OCI-LY7 (cell line): ENCODE data around the gene SNAP47. TPM values are rescaled to one million over a fixed set of nuclear protein-coding genes. Genes with fewer than 3 reads are reported as not detected.

Source experiments
- BruUV-seq: library from RNA; stranded (reverse); fragments of 400-500 nt; replicated peaks from 2 replicates; lab custom pipeline; 2021; lab: Mats Ljungman, UMichigan
- CTCF ChIA-PET: fragments of 300-600 bp; sonication (Branson Sonifier 250); formaldehyde crosslinking; loops from one replicate; lab custom pipeline; 2022; ENCODE audit warnings: antibody characterized with exemption; ENCODE audit not compliant: unreplicated experiment; lab: Charles Lee
- POLR2A ChIA-PET: fragments of 300-600 bp; sonication (Branson Sonifier 250); formaldehyde crosslinking; loops from one replicate; lab custom pipeline; 2022; ENCODE audit warnings: antibody characterized with exemption; lab: Charles Lee
- DNase-seq: peaks from one replicate; pipeline ENCODE4 v3.0.0-alpha.2; 2015; ENCODE audit warnings: low spot score
- H2AFZ ChIP-seq: fragments of 200-600 bp; sonication (generic), shearing (Covaris generic); 2 replicates; pipeline ENCODE4 v1.6.1; 2014; ENCODE audit warnings: mild to moderate bottlenecking, antibody characterized with exemption, low read length, moderate library complexity
- H3K27ac ChIP-seq: fragments of 200-600 bp; sonication (generic); 2 replicates; pipeline ENCODE4 v1.5.1; 2014; ENCODE audit warnings: mixed run types, low read depth, mild to moderate bottlenecking, moderate library complexity, low read length, inconsistent platforms; ENCODE audit not compliant: poor library complexity, severe bottlenecking
- H3K36me3 ChIP-seq: fragments of 200-600 bp; sonication (generic); 2 replicates; pipeline ENCODE4 v1.6.1; 2014; ENCODE audit warnings: mild to moderate bottlenecking, antibody characterized with exemption, low read length, moderate library complexity, mixed read lengths; ENCODE audit not compliant: insufficient read depth
- H3K4me1 ChIP-seq: fragments of 200-600 bp; sonication (generic); 2 replicates; pipeline ENCODE4 v1.5.1; 2014; ENCODE audit warnings: mild to moderate bottlenecking, low read length; ENCODE audit not compliant: insufficient read depth, poor library complexity, severe bottlenecking
- H3K4me2 ChIP-seq: fragments of 200-600 bp; sonication (generic); 2 replicates; pipeline ENCODE4 v1.6.1; 2014; ENCODE audit warnings: mild to moderate bottlenecking, low read length
- H3K4me3 ChIP-seq: fragments of 200-600 bp; sonication (generic); 2 replicates; pipeline ENCODE4 v1.5.1; 2014; ENCODE audit warnings: mild to moderate bottlenecking, low read depth, low read length; ENCODE audit not compliant: poor library complexity, severe bottlenecking
- H3K79me2 ChIP-seq: fragments of 200-600 bp; sonication (generic); 2 replicates; pipeline ENCODE4 v1.6.1; 2016; ENCODE audit warnings: low read depth, mild to moderate bottlenecking, low read length, moderate library complexity, mixed read lengths; ENCODE audit not compliant: insufficient read depth
- H3K9me2 ChIP-seq: fragments of 200-600 bp; sonication (generic); 2 replicates; pipeline ENCODE4 v1.6.1; 2016; ENCODE audit warnings: mild to moderate bottlenecking, low read length, mixed read lengths; ENCODE audit not compliant: insufficient read depth
- H3K9me3 ChIP-seq: fragments of 200-600 bp; sonication (generic); 2 replicates; pipeline ENCODE4 v1.6.1; 2014; ENCODE audit warnings: mild to moderate bottlenecking, mixed run types, low read length, mixed read lengths
- H4K20me1 ChIP-seq: fragments of 200-600 bp; sonication (generic); 2 replicates; pipeline ENCODE4 v1.6.1; 2014; ENCODE audit warnings: mild to moderate bottlenecking, antibody characterized with exemption, low read length, moderate library complexity, mixed read lengths; ENCODE audit not compliant: insufficient read depth
- CTCF ChIP-seq: fragments of 200-600 bp; sonication (generic); conservative IDR thresholded peaks from 2 replicates; pipeline ENCODE4 v1.5.1; 2014; ENCODE audit warnings: mild to moderate bottlenecking, antibody characterized with exemption, low read length, moderate library complexity, mixed read lengths
- EZH2phosphoT487 ChIP-seq: fragments of 200-600 bp; sonication (generic); IDR thresholded peaks from 2 replicates; pipeline ENCODE4 v1.6.1; 2018; ENCODE audit warnings: low read depth, borderline replicate concordance, mild to moderate bottlenecking, mixed run types, antibody characterized with exemption, low read length, moderate library complexity, mixed read lengths
- intact Hi-C: fragments of 100-400 bp; cut with micrococcal nuclease; formaldehyde crosslinking; loops from one replicate; pipeline ENCODE4 v1.10.0; 2022; ENCODE audit not compliant: unreplicated experiment
- total RNA-seq, 2 experiments: library from RNA; depleted of rRNA in 1 of 2; stranded (reverse); fragments of >200 nt in 1 of 2; shearing (Covaris generic) in 1 of 2; gene quantifications; 2 replicates each; pipeline ENCODE4 v1.2.3, GENCODE V29; 2014 to 2022

Gene SNAP47
- total RNA-seq, 2 experiments from 2014 or later, result 29.8 to 44.2 TPM

GRCh38 chr1:227805606-227806197 lies 70.5 kb downstream of the SNAP47 start:
- no peak for TF ChIP-seq CTCF
- no peak for TF ChIP-seq EZH2phosphoT487

GRCh38 chr1:227808566-227808965 lies 73.3 kb downstream of the SNAP47 start:
- Histone ChIP-seq H3K79me2 (no peaks in the 10 kb centered on the region), H2AFZ (no peak overlapping the region), H4K20me1 (no peaks in the 10 kb centered on the region), H3K4me3 (no peak overlapping the region), H3K4me2 (no peak overlapping the region), H3K9me2 (no peaks in the 10 kb centered on the region), H3K27ac (no peak overlapping the region), H3K9me3 (no peaks in the 10 kb centered on the region), H3K4me1 (no peaks in the 10 kb centered on the region), H3K36me3 (no peaks in the 10 kb centered on the region)
- ChIA-PET POLR2A (interaction anchor here (0.6 kb wide), 1 partner anchor 27 kb away, joined by 4 read pairs; no protein-coding TSS in a partner anchor), CTCF (no interaction called here)
- intact Hi-C loops, result no loop called here
- no peak for DNase-seq
- TF ChIP-seq CTCF (no peak), EZH2phosphoT487 (no peak)
- no TSS peak for BruUV-seq

More at GRCh38 chr1:227805606-227806197, 70.5 kb downstream of the SNAP47 start:
- H3K27ac ChIP-seq, result no peak overlapping the region
- no peak overlapping the region for H2AFZ ChIP-seq
- no peaks in the 10 kb centered on the region for H3K79me2 ChIP-seq
- no peaks in the 10 kb centered on the region for H3K9me2 ChIP-seq
- H3K4me2 ChIP-seq, result no peak overlapping the region
- no peak overlapping the region for H3K4me3 ChIP-seq
- CTCF ChIA-PET, result no interaction called here
- BruUV-seq, result no TSS peak
- intact Hi-C loops, result no loop called here
- no peaks in the 10 kb centered on the region for H3K4me1 ChIP-seq
- no peaks in the 10 kb centered on the region for H3K36me3 ChIP-seq
- DNase-seq, result no peak
- no peaks in the 10 kb centered on the region for H3K9me3 ChIP-seq
- POLR2A ChIA-PET, result no interaction called here
- no peaks in the 10 kb centered on the region for H4K20me1 ChIP-seq

GRCh38 chr1:227809026-227809425 lies 73.8 kb downstream of the SNAP47 start:
- Histone ChIP-seq H3K9me2 (no peaks in the 10 kb centered on the region), H3K4me1 (no peaks in the 10 kb centered on the region), H3K4me2 (no peak overlapping the region), H3K4me3 (no peak overlapping the region), H3K79me2 (no peaks in the 10 kb centered on the region), H2AFZ (no peak overlapping the region), H3K27ac (no peak overlapping the region), H4K20me1 (no peaks in the 10 kb centered on the region), H3K9me3 (no peaks in the 10 kb centered on the region), H3K36me3 (no peaks in the 10 kb centered on the region)
- intact Hi-C loops, result no loop called here
- ChIA-PET CTCF (no interaction called here), POLR2A (no interaction called here)
- TF ChIP-seq EZH2phosphoT487, result no peak
- TF ChIP-seq CTCF, result no peak
- DNase-seq, result no peak
- no TSS peak for BruUV-seq
